Liver (tissue), 9 donors: ENCODE measurements around the gene NDRG2. TPM values are rescaled to one million over a fixed set of nuclear protein-coding genes. Genes with fewer than 3 reads are reported as not detected.

Experiments used
- DNase-seq: peaks from one replicate; pipeline ENCODE4 v3.0.0-alpha.2; 2017; ENCODE audit warnings: low spot score
- H3K27ac ChIP-seq, 2 donors: one replicate each; pipeline ENCODE4 v1.7.0; 2013; ENCODE audit warnings: inconsistent platforms in 2 of 2, low read length in 2 of 2, control low read depth in 1 of 2, low read depth in 1 of 2, mild to moderate bottlenecking in 1 of 2
- H3K27me3 ChIP-seq, 4 donors: one replicate each; pipeline versions ENCODE4 v1.6.1 to v1.7.0; 2013; ENCODE audit warnings: low read length in 3 of 4, inconsistent platforms in 1 of 4, mild to moderate bottlenecking in 1 of 4, moderate library complexity in 1 of 4; ENCODE audit not compliant: control insufficient read depth in 4 of 4, insufficient read depth in 4 of 4
- H3K36me3 ChIP-seq, 4 donors: one replicate each; pipeline versions ENCODE4 v1.6.1 to v1.7.0; 2013; ENCODE audit warnings: low read length in 3 of 4, mild to moderate bottlenecking in 3 of 4, low read depth in 1 of 4, moderate library complexity in 1 of 4; ENCODE audit not compliant: control insufficient read depth in 4 of 4, insufficient read depth in 3 of 4
- H3K4me1 ChIP-seq, 4 donors: one replicate each; pipeline versions ENCODE4 v1.6.1 to v1.7.0; 2013; ENCODE audit warnings: low read length in 3 of 4, mild to moderate bottlenecking in 3 of 4, moderate library complexity in 1 of 4; ENCODE audit not compliant: control insufficient read depth in 4 of 4, insufficient read depth in 4 of 4
- H3K4me3 ChIP-seq, 3 donors: one replicate each; pipeline versions ENCODE4 v1.6.1 to v1.7.0; 2013; ENCODE audit warnings: low read length in 3 of 3, control low read depth in 1 of 3, low read depth in 1 of 3, mild to moderate bottlenecking in 1 of 3
- H3K9ac ChIP-seq, 2 donors: one replicate each; pipeline ENCODE4 v1.7.0; 2013; ENCODE audit warnings: low read length in 2 of 2, mild to moderate bottlenecking in 2 of 2, moderate library complexity in 2 of 2, control low read depth in 1 of 2, low read depth in 1 of 2
- H3K9me3 ChIP-seq, 4 donors: one replicate each; pipeline versions ENCODE4 v1.6.1 to v1.7.0; 2013; ENCODE audit warnings: low read length in 3 of 4; ENCODE audit not compliant: control insufficient read depth in 4 of 4
- EGR1 ChIP-seq, 2 donors: IDR thresholded peaks; 2 replicates each; pipeline ENCODE4 v1.6.1; 2016 to 2018; ENCODE audit warnings: antibody characterized with exemption in 2 of 2, low read depth in 2 of 2
- FOXA2 ChIP-seq: IDR thresholded peaks from 2 replicates; pipeline ENCODE4 v1.6.1; 2016; ENCODE audit warnings: antibody characterized with exemption
- GABPA ChIP-seq, 2 donors: IDR thresholded peaks in 1 of 2; conservative IDR thresholded peaks in 1 of 2; 2 replicates each; pipeline ENCODE4 v1.6.1; 2016; ENCODE audit warnings: antibody characterized with exemption in 2 of 2, mild to moderate bottlenecking in 1 of 2, moderate library complexity in 1 of 2
- HNF4A ChIP-seq, 2 donors: conservative IDR thresholded peaks; 2 replicates each; pipeline ENCODE4 v1.6.1; 2016; ENCODE audit warnings: antibody characterized with exemption in 2 of 2, mild to moderate bottlenecking in 2 of 2
- JUND ChIP-seq, 2 donors: IDR thresholded peaks; 2 replicates each; pipeline ENCODE4 v1.6.1; 2016; ENCODE audit warnings: antibody characterized with exemption in 2 of 2
- NR2F2 ChIP-seq: IDR thresholded peaks from 2 replicates; pipeline ENCODE4 v1.6.1; 2016; ENCODE audit warnings: antibody characterized with exemption
- RAD21 ChIP-seq, 2 donors: IDR thresholded peaks; 2 replicates each; pipeline ENCODE4 v1.6.1; 2016; ENCODE audit warnings: antibody characterized with exemption in 2 of 2, mild to moderate bottlenecking in 2 of 2
- RXRA ChIP-seq, 2 donors: IDR thresholded peaks; 2 replicates each; pipeline ENCODE4 v1.6.1; 2017 to 2018; ENCODE audit warnings: antibody characterized with exemption in 2 of 2, mild to moderate bottlenecking in 1 of 2
- SP1 ChIP-seq: IDR thresholded peaks from 2 replicates; pipeline ENCODE4 v1.6.1; 2018; ENCODE audit warnings: antibody characterized with exemption, mild to moderate bottlenecking
- YY1 ChIP-seq: IDR thresholded peaks from 2 replicates; pipeline ENCODE4 v1.6.1; 2016; ENCODE audit warnings: antibody characterized with exemption, mild to moderate bottlenecking
- WGBS: extraction: QIAGEN DNeasy Blood & Tissue Kit; methylation state at CpG from one replicate; pipeline ENCODE4 v1.1.7; 2013; 5-methylcytosine and 5-hydroxymethylcytosine counted together
- polyA plus RNA-seq, 2 donors: library from polyadenylated mRNA; stranded (reverse) in 1 of 2; unstranded in 1 of 2; fragments of 200-250 nt in 1 of 2; fragments of >200 nt in 1 of 2; fragmentation: Nextera tagmentation in 1 of 2; extraction: Ambion mirVana in 1 of 2; gene quantifications; one replicate each; pipeline versions ENCODE4 v1.2.1 to v1.2.3, GENCODE V29; 2013 to 2015
- total RNA-seq, 2 donors: library from RNA; depleted of rRNA; stranded (reverse); fragments of >200 nt; gene quantifications; one replicate each; pipeline ENCODE4 v1.2.3, GENCODE V29; 2014
- TF ChIP-seq, protein P1 (sequence below): fragments of 150-350 bp; IDR thresholded peaks from 2 replicates; pipeline ENCODE4 v1.5.1; 2017; ENCODE audit warnings: improper control_type of control experiment, low read depth, low read length; ENCODE audit not compliant: missing input control
- TF ChIP-seq, protein P2 (sequence below): IDR thresholded peaks from 2 replicates; pipeline ENCODE4 v1.6.1; 2016; ENCODE audit warnings: antibody characterized with exemption
- donor health status: healthy.
- donor health status: healthy.
- donor health status: healthy.
- donor health status: healthy.
- donor health status: healthy.

The NDRG2 gene
- total and polyA plus RNA-seq, 4 donors, result 72.9 to 191 (median 132) TPM

DNA sequence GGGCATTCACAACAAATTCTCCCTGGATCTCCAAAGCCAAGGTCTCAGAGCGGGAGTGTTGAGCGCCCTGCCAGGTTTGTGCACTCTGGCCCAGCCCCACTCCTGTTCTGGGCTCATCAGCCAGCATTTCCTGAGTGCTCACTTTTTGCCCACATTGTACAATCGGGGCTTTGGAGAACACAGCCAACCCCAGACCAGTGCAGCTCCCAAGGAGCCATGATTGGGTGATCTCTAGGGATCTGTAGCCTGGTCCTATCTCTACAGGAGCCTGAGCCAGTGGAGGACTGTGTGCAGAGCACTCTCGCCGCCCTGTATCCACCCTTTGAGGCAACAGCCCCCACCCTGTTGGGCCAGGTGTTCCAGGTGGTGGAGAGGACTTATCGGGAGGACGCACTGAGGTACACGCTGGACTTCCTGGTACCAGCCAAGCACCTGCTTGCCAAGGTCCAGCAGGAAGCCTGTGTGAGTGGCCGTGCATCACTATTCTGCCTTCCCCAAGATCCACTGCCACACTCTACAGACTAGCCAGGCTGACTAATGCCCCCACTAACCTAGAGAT lies 48.0 kb upstream of the NDRG2 start (continued):
- TF ChIP-seq, protein P1, sequence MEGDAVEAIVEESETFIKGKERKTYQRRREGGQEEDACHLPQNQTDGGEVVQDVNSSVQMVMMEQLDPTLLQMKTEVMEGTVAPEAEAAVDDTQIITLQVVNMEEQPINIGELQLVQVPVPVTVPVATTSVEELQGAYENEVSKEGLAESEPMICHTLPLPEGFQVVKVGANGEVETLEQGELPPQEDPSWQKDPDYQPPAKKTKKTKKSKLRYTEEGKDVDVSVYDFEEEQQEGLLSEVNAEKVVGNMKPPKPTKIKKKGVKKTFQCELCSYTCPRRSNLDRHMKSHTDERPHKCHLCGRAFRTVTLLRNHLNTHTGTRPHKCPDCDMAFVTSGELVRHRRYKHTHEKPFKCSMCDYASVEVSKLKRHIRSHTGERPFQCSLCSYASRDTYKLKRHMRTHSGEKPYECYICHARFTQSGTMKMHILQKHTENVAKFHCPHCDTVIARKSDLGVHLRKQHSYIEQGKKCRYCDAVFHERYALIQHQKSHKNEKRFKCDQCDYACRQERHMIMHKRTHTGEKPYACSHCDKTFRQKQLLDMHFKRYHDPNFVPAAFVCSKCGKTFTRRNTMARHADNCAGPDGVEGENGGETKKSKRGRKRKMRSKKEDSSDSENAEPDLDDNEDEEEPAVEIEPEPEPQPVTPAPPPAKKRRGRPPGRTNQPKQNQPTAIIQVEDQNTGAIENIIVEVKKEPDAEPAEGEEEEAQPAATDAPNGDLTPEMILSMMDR, result no peak
- TF ChIP-seq FOXA2, result no peak
- no peak for TF ChIP-seq HNF4A (conservative IDR thresholded peaks at IDR 0.05)
- TF ChIP-seq YY1, result no peak
- no peak for TF ChIP-seq NR2F2
- TF ChIP-seq, protein P2, sequence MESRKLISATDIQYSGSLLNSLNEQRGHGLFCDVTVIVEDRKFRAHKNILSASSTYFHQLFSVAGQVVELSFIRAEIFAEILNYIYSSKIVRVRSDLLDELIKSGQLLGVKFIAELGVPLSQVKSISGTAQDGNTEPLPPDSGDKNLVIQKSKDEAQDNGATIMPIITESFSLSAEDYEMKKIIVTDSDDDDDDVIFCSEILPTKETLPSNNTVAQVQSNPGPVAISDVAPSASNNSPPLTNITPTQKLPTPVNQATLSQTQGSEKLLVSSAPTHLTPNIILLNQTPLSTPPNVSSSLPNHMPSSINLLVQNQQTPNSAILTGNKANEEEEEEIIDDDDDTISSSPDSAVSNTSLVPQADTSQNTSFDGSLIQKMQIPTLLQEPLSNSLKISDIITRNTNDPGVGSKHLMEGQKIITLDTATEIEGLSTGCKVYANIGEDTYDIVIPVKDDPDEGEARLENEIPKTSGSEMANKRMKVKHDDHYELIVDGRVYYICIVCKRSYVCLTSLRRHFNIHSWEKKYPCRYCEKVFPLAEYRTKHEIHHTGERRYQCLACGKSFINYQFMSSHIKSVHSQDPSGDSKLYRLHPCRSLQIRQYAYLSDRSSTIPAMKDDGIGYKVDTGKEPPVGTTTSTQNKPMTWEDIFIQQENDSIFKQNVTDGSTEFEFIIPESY, result no peak
- no peak for TF ChIP-seq RXRA (IDR thresholded peaks at IDR 0.05)
- TF ChIP-seq GABPA (IDR thresholded peaks at IDR 0.05 in 1 of 2, conservative IDR thresholded peaks at IDR 0.05 in 1 of 2), result no peak
- TF ChIP-seq EGR1 (IDR thresholded peaks at IDR 0.05; ENCODE audit: low read depth in 2 of 2), result no peak
- TF ChIP-seq JUND (IDR thresholded peaks at IDR 0.05), result no peak
- TF ChIP-seq RAD21 (IDR thresholded peaks at IDR 0.05), result no peak

DNA sequence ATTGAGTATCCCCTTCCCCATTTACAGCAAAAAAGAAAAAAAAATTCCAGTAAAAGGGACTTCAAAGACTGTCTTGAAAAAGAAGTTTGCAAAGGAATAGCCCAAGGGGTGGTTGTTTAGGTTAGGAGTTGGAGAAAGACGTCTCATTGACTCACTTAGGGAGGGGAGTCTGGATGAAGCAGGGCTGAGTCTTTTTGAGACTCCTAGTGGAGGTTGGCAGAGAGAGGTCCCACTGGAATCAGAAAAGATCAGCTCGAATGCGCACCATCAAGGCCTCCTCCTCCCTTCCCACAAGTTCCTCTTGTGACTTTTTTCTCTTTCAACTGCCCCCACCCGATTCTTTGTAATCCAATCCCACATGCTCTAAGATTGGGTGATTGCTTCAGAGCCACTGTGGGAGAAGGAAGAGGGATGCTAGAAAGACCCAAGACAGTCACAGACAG lies 47.2 kb upstream of the NDRG2 start:
- Histone ChIP-seq H3K27ac (peak overlapping the region; percentile 62 to 85), H3K9me3 (no peaks in the 10 kb centered on the region), H3K4me3 (peak overlapping the region in 1 of 3 donors; percentile 83), H3K27me3 (no peaks in the 10 kb centered on the region), H3K36me3 (peaks cover 5 to 22% (median 13%) of the 10 kb centered on the region in 4 donors), H3K4me1 (peaks cover 9 to 53% (median 40%) of the 10 kb centered on the region in 4 donors), H3K9ac (no peak overlapping the region)
- TF ChIP-seq, protein P1, result no peak
- TF ChIP-seq, protein P2, result no peak
- TF ChIP-seq SP1, result no peak
- TF ChIP-seq YY1, result no peak
- DNase-seq, result no peak
- 57% methylated on average over 4 of the region's 4 CpGs for WGBS
